B cell (primary cell): ENCODE data around the gene PNPLA2. TPM values are rescaled to one million over a fixed set of nuclear protein-coding genes. Genes with fewer than 3 reads are reported as not detected.

Experiments used
- ATAC-seq: fragments of 200-7000 bp; cut with Tn5 transposase; one replicate; pipeline ENCODE4 v1.10.0; 2021; ENCODE audit warnings: low read depth, mild to moderate bottlenecking, moderate number of reproducible peaks, moderate library complexity
- CTCF ChIA-PET: fragments of 350-600 bp; sonication (Branson Sonifier 250); formaldehyde crosslinking; loops from one replicate; lab custom pipeline; 2021; ENCODE audit warnings: antibody characterized with exemption, inconsistent platforms; lab: Charles Lee
- POLR2A ChIA-PET: fragments of 350-600 bp; sonication (Branson Sonifier 250); formaldehyde crosslinking; loops from one replicate; lab custom pipeline; 2021; ENCODE audit warnings: antibody characterized with exemption; lab: Charles Lee
- DNase-seq: peaks from one replicate; pipeline ENCODE4 v3.0.0; 2013
- H2AFZ ChIP-seq: 2 replicates; pipeline ENCODE4 v1.6.1; 2012; ENCODE audit warnings: mild to moderate bottlenecking, low read depth, low read length; ENCODE audit not compliant: insufficient read depth, poor library complexity, severe bottlenecking
- H3K27ac ChIP-seq, 2 donors: 1 replicate in 1 of 2; 2 replicates in 1 of 2; pipeline ENCODE4 v1.5.1; 2012 to 2013; ENCODE audit warnings: low read length in 2 of 2, mild to moderate bottlenecking in 2 of 2, moderate library complexity in 1 of 2
- H3K27me3 ChIP-seq, 4 experiments: fragments of 200-600 bp in 1 of 4; sonication (generic) in 1 of 4; replicated peaks in 1 of 4; 1 replicate in 2 of 4; 2 replicates in 2 of 4; pipeline versions ENCODE4 v1.6.1 to v1.7.0; 2013 to 2016; ENCODE audit warnings: low read length in 3 of 4, mild to moderate bottlenecking in 2 of 4, mixed read lengths in 1 of 4, moderate library complexity in 1 of 4; ENCODE audit not compliant: insufficient read depth in 4 of 4, control insufficient read depth in 3 of 4; ENCODE audit errors: control extremely low read depth in 1 of 4
- H3K36me3 ChIP-seq, 2 experiments: replicated peaks in 1 of 2; 1 replicate in 1 of 2; 2 replicates in 1 of 2; pipeline versions ENCODE4 v1.6.1 to v1.7.1; 2013; ENCODE audit warnings: low read length in 1 of 2; ENCODE audit not compliant: insufficient read depth in 2 of 2, control insufficient read depth in 1 of 2; ENCODE audit errors: control extremely low read depth in 1 of 2, extremely low read depth in 1 of 2
- H3K4me1 ChIP-seq, 2 donors: fragments of 200-600 bp in 1 of 2; sonication (generic) in 1 of 2; 1 replicate in 1 of 2; 2 replicates in 1 of 2; pipeline versions ENCODE4 v1.5.1 to v1.6.1; 2013 to 2017; ENCODE audit warnings: low read length in 2 of 2; ENCODE audit not compliant: control insufficient read depth in 2 of 2, insufficient read depth in 2 of 2
- H3K4me2 ChIP-seq: replicated peaks from 2 replicates; pipeline ENCODE3; 2012; ENCODE audit warnings: mild to moderate bottlenecking, low read depth, low read length; ENCODE audit not compliant: poor library complexity, severe bottlenecking
- H3K4me3 ChIP-seq, 5 experiments: fragments of 200-600 bp in 1 of 5; sonication (generic) in 1 of 5; 1 replicate in 3 of 5; 2 replicates in 2 of 5; pipeline versions ENCODE4 v1.5.1 to v1.7.0; 2011 to 2016; ENCODE audit warnings: low read length in 4 of 5, mild to moderate bottlenecking in 4 of 5, low read depth in 2 of 5, control low read depth in 1 of 5, moderate library complexity in 1 of 5; ENCODE audit not compliant: insufficient read depth in 1 of 5; ENCODE audit errors: control extremely low read depth in 1 of 5, extremely low read depth in 1 of 5
- H3K79me2 ChIP-seq: fragments of 200-600 bp; sonication (generic); one replicate; pipeline ENCODE4 v1.6.0; 2016; ENCODE audit warnings: low read length; ENCODE audit not compliant: control insufficient read depth, insufficient read depth
- H3K9ac ChIP-seq: fragments of 200-600 bp; sonication (generic); 2 replicates; pipeline ENCODE4 v1.6.1; 2017; ENCODE audit warnings: mild to moderate bottlenecking, low read length, moderate library complexity
- H3K9me3 ChIP-seq, 3 donors: one replicate each; pipeline versions ENCODE4 v1.6.1 to v1.7.1; 2013; ENCODE audit warnings: low read length in 2 of 3; ENCODE audit not compliant: control insufficient read depth in 2 of 3, insufficient read depth in 1 of 3; ENCODE audit errors: control extremely low read depth in 1 of 3
- H4K20me1 ChIP-seq: 2 replicates; pipeline ENCODE4 v1.6.0; 2012; ENCODE audit warnings: mild to moderate bottlenecking, low read length; ENCODE audit not compliant: insufficient read depth, control insufficient read depth, poor library complexity, severe bottlenecking
- H3K27ac Mint-ChIP-seq: one replicate; pipeline ENCODE4 v1.8.0; 2021; ENCODE audit warnings: mixed read lengths
- H3K27me3 Mint-ChIP-seq: one replicate; pipeline ENCODE4 v1.8.0; 2021; ENCODE audit warnings: mixed read lengths
- H3K4me1 Mint-ChIP-seq: one replicate; pipeline ENCODE4 v1.8.0; 2021; ENCODE audit warnings: mixed read lengths
- H3K4me3 Mint-ChIP-seq: one replicate; pipeline ENCODE4 v1.8.0; 2021; ENCODE audit warnings: mixed read lengths
- H3K9me3 Mint-ChIP-seq: one replicate; pipeline ENCODE4 v1.8.0; 2022; ENCODE audit warnings: mixed read lengths; ENCODE audit not compliant: insufficient read depth
- EZH2 ChIP-seq: IDR thresholded peaks from 2 replicates; pipeline ENCODE4 v1.6.1; 2012; ENCODE audit warnings: borderline replicate concordance, low read depth, mild to moderate bottlenecking, moderate library complexity, low read length; ENCODE audit not compliant: insufficient read depth, poor library complexity, severe bottlenecking
- WGBS: methylation state at CpG from one replicate; pipeline ENCODE4 v1.1.5; 2013; ENCODE audit warnings: missing lambda C conversion rate; ENCODE audit not compliant: insufficient coverage; 5-methylcytosine and 5-hydroxymethylcytosine counted together
- intact Hi-C: fragments of 100-400 bp; cut with micrococcal nuclease; formaldehyde crosslinking; loops from one replicate; pipeline ENCODE4 v1.10.0; 2022
- polyA plus RNA-seq: library from polyadenylated mRNA; depleted of rRNA; stranded (reverse); fragments of >200 nt; gene quantifications from 2 replicates; pipeline ENCODE4 v1.2.3, GENCODE V29; 2012
- total RNA-seq, 2 donors: library from RNA; stranded (reverse); fragments of 120-200 nt in 1 of 2; gene quantifications; 1 replicate in 1 of 2; 2 replicates in 1 of 2; pipeline versions ENCODE4 v1.2.3 to v1.2.4, GENCODE V29; 2013 to 2022
- TF ChIP-seq, protein P1 (sequence below): fragments of 200-600 bp; IDR thresholded peaks from one replicate; pipeline ENCODE4 v1.8.0; 2022; ENCODE audit warnings: antibody characterized with exemption, mild to moderate bottlenecking

Gene PNPLA2
- total and polyA plus RNA-seq, 2 donors (not counting 1 experiment from before 2014, with no cell fraction given), result 208 to 276 TPM

- peak within 1 kb of the TSS; percentile 87 for H3K4me2 ChIP-seq
- TF ChIP-seq, protein P1, sequence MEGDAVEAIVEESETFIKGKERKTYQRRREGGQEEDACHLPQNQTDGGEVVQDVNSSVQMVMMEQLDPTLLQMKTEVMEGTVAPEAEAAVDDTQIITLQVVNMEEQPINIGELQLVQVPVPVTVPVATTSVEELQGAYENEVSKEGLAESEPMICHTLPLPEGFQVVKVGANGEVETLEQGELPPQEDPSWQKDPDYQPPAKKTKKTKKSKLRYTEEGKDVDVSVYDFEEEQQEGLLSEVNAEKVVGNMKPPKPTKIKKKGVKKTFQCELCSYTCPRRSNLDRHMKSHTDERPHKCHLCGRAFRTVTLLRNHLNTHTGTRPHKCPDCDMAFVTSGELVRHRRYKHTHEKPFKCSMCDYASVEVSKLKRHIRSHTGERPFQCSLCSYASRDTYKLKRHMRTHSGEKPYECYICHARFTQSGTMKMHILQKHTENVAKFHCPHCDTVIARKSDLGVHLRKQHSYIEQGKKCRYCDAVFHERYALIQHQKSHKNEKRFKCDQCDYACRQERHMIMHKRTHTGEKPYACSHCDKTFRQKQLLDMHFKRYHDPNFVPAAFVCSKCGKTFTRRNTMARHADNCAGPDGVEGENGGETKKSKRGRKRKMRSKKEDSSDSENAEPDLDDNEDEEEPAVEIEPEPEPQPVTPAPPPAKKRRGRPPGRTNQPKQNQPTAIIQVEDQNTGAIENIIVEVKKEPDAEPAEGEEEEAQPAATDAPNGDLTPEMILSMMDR, result no peak
- TF ChIP-seq EZH2, result no peak
- no peaks in the 10 kb centered on the region for H3K9me3 ChIP-seq
- intact Hi-C loops, result loop anchor here (1.0 to 5.0 kb wide), 5 partner anchors 10 to 303 kb away; partner anchors contain the start of genes AP2A2, POLR2L, RNH1 and SLC25A22
- CTCF ChIA-PET, result interaction anchor here (1.1 to 2.6 kb wide), 4 partner anchors 10 to 255 kb away, joined by 3 to 14 read pairs (median 4); partner anchors contain the start of gene PNPLA2
- H3K36me3 ChIP-seq, result peaks cover 2 to 24% of the 10 kb centered on the region in 2 experiments
- Mint-ChIP-seq H3K4me1 (peaks cover 42% of the 10 kb centered on the region), H3K27me3 (no peaks in the 10 kb centered on the region), H3K27ac (peak within 1 kb of the TSS; percentile 99), H3K4me3 (peak within 1 kb of the TSS; percentile 96), H3K9me3 (no peaks in the 10 kb centered on the region)
- DNase-seq, result peak; percentile 100
- no peaks in the 10 kb centered on the region for H3K27me3 ChIP-seq
- H3K79me2 ChIP-seq, result peaks cover 31% of the 10 kb centered on the region
- H4K20me1 ChIP-seq, result peaks cover 36% of the 10 kb centered on the region
- H3K4me3 ChIP-seq, result peak within 1 kb of the TSS; percentile 53 to 95 (median 86)
- peaks cover 23 to 35% of the 10 kb centered on the region in 2 donors for H3K4me1 ChIP-seq
- ATAC-seq, result peak; percentile 82
- peak within 1 kb of the TSS; percentile 83 to 94 for H3K27ac ChIP-seq
- POLR2A ChIA-PET, result interaction anchor here (0.6 to 2.9 kb wide), 6 partner anchors 10 to 115 kb away, joined by 3 to 32 read pairs (median 8); partner anchors contain the start of genes PNPLA2, POLR2L, SLC25A22 and TMEM80
- H2AFZ ChIP-seq, result peak within 1 kb of the TSS; percentile 93
- peak within 1 kb of the TSS; percentile 90 for H3K9ac ChIP-seq
- WGBS, result 1% methylated on average over 80 of the region's 81 CpGs
Measured at GRCh38 chr11:809287-810039, 9.3 kb upstream of the PNPLA2 start, which contains the start of gene RPLP2. Gene RPLP2 (plus strand): TSS chr11:809967. CDS start chr11:810235, 268 bp downstream.
